Endodermal cell (in vitro differentiated cells): ENCODE results near the gene TFR2. TPM values are rescaled to one million over a fixed set of nuclear protein-coding genes. Genes with fewer than 3 reads are reported as not detected.

Source experiments
- DNase-seq: peaks from one replicate; pipeline ENCODE4 v3.0.0-alpha.2; 2017
- H3K27ac ChIP-seq: 2 replicates; pipeline ENCODE4 v1.5.1; 2013; ENCODE audit warnings: mild to moderate bottlenecking, low read depth, low read length, moderate library complexity
- H3K27me3 ChIP-seq: 2 replicates; pipeline ENCODE4 v1.6.1; 2013; ENCODE audit warnings: mild to moderate bottlenecking, low read length, moderate library complexity; ENCODE audit not compliant: insufficient read depth, control insufficient read depth, poor library complexity, severe bottlenecking
- H3K36me3 ChIP-seq: 2 replicates; pipeline ENCODE4 v1.7.0; 2013; ENCODE audit warnings: mild to moderate bottlenecking, low read length, moderate library complexity; ENCODE audit not compliant: control insufficient read depth, insufficient read depth
- H3K4me1 ChIP-seq: one replicate; pipeline ENCODE4 v1.7.0; 2013; ENCODE audit warnings: low read length; ENCODE audit not compliant: control insufficient read depth, insufficient read depth
- H3K4me3 ChIP-seq: 2 replicates; pipeline ENCODE4 v1.5.1; 2013; ENCODE audit warnings: mild to moderate bottlenecking, low read length, moderate library complexity
- H3K9ac ChIP-seq: 2 replicates; pipeline ENCODE4 v1.6.1; 2013; ENCODE audit warnings: mild to moderate bottlenecking, low read length, moderate library complexity; ENCODE audit not compliant: poor library complexity, severe bottlenecking; ENCODE audit errors: extremely low read depth
- H3K9me3 ChIP-seq: 2 replicates; pipeline ENCODE4 v1.6.1; 2013; ENCODE audit warnings: mild to moderate bottlenecking, low read length, moderate library complexity; ENCODE audit not compliant: control insufficient read depth
- H3K27ac Mint-ChIP-seq: 2 replicates; pipeline ENCODE4 v1.8.0; 2020; ENCODE audit warnings: mixed read lengths
- H3K27me3 Mint-ChIP-seq: 2 replicates; pipeline ENCODE4 v1.8.0; 2021; ENCODE audit warnings: mild to moderate bottlenecking, mixed read lengths; ENCODE audit not compliant: insufficient read depth
- H3K36me3 Mint-ChIP-seq: 2 replicates; pipeline ENCODE4 v1.8.0; 2020; ENCODE audit warnings: low read depth, mixed read lengths
- H3K4me1 Mint-ChIP-seq: 2 replicates; pipeline ENCODE4 v1.8.0; 2020; ENCODE audit warnings: mixed read lengths
- H3K4me3 Mint-ChIP-seq: 2 replicates; pipeline ENCODE4 v1.8.0; 2020; ENCODE audit warnings: mild to moderate bottlenecking, moderate library complexity, mixed read lengths
- H3K9me3 Mint-ChIP-seq: 2 replicates; pipeline ENCODE4 v1.8.0; 2020; ENCODE audit warnings: mild to moderate bottlenecking, mixed read lengths
- WGBS, 2 experiments: methylation state at CpG; one replicate each; pipeline versions ENCODE4 v1.1.5 to v1.1.7; 2013; ENCODE audit warnings: missing lambda C conversion rate in 2 of 2, mixed read lengths in 1 of 2; ENCODE audit not compliant: insufficient coverage in 1 of 2, insufficient read length in 1 of 2; 5-methylcytosine and 5-hydroxymethylcytosine counted together
- total RNA-seq, 2 donors: library from RNA; stranded (reverse); fragmentation: NEBNext Ultra II Directional in 1 of 2; extraction: Animal tissue kit (Norgen Biotek cat#: 25700) in 1 of 2; gene quantifications; 2 replicates in 1 of 2; 3 replicates in 1 of 2; pipeline ENCODE4 v1.2.1, GENCODE V29; 2021
- TF ChIP-seq, protein P1 (sequence below): fragments of 200-600 bp; sonication (generic); conservative IDR thresholded peaks from 2 replicates; pipeline ENCODE4 v1.5.0; 2021; ENCODE audit warnings: antibody characterized with exemption, mild to moderate bottlenecking

Gene TFR2
- total RNA-seq, 2 donors from 2014 or later: 1.4 to 2.1 TPM

DNA sequence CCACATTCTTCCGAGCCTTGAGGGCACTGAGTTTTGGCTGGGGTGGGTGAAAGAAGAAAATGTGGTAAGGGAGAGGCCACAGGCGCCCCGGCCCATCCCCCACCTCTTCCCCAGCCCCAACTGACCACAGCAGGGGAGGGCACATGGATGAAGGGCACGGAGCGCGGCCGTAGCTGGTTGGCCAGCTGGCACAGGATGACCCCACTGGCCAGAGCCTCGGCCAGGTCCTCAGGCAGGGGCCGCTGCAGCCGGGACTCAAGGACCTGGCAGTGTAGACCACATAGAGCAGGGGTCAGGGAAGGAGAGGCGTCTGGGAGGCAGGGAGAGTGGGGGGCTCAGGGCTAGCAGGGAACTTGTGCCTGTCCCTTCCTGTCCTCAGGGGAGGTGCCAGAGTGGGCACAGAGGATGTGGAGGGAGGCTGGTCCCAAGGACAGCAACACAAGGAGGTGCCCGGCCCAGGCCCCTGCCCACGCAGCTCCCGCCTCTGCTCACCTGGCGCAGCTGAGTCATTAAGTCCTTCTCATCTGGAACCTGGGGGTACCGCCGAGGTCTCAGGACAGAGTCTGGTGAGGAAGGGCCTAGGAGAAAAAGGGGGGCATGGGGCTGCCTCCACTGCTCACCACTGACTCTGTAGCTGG is 65.5 kb downstream of the TFR2 start:
- Mint-ChIP-seq H3K4me3 (no peak overlapping the region), H3K36me3 (peaks cover 29% of the 10 kb centered on the region), H3K9me3 (no peaks in the 10 kb centered on the region), H3K27ac (no peak overlapping the region), H3K4me1 (peaks cover 9% of the 10 kb centered on the region), H3K27me3 (no peaks in the 10 kb centered on the region)
- TF ChIP-seq, protein P1, sequence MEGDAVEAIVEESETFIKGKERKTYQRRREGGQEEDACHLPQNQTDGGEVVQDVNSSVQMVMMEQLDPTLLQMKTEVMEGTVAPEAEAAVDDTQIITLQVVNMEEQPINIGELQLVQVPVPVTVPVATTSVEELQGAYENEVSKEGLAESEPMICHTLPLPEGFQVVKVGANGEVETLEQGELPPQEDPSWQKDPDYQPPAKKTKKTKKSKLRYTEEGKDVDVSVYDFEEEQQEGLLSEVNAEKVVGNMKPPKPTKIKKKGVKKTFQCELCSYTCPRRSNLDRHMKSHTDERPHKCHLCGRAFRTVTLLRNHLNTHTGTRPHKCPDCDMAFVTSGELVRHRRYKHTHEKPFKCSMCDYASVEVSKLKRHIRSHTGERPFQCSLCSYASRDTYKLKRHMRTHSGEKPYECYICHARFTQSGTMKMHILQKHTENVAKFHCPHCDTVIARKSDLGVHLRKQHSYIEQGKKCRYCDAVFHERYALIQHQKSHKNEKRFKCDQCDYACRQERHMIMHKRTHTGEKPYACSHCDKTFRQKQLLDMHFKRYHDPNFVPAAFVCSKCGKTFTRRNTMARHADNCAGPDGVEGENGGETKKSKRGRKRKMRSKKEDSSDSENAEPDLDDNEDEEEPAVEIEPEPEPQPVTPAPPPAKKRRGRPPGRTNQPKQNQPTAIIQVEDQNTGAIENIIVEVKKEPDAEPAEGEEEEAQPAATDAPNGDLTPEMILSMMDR: no peak
- WGBS, 2 experiments: 92 to 93% methylated on average over 9 to 17 of the region's 17 CpGs
- Histone ChIP-seq H3K27ac (no peak overlapping the region), H3K9me3 (no peaks in the 10 kb centered on the region), H3K36me3 (peaks cover 24% of the 10 kb centered on the region), H3K4me1 (peaks cover 4% of the 10 kb centered on the region), H3K4me3 (no peak overlapping the region), H3K27me3 (no peaks in the 10 kb centered on the region), H3K9ac (no peak overlapping the region)
- peak; percentile 49 for DNase-seq

DNA sequence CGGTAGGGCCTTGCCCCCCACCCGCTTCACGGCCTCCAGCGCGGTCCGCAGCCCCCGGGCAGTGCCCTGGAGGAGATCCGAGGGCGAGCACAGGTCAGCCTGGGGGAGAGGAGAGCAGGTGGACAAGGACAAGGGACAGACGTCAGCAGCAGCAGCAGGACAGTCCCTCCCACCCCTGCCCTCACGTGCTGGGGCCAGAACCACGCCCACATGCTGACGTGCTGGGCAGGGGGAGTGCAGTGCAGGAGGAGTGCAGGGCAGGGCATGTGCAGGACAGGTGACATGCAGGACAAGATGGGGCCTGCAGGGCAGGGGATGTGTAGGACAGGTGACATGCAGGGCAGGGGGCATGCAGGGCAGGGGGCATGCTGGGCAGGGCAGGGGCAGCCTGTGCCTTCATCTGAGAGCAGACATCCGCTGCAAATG is 66.1 kb downstream of the TFR2 start:
- H3K4me3 Mint-ChIP-seq: no peak overlapping the region
- peaks cover 18% of the 10 kb centered on the region for H3K36me3 ChIP-seq
- peak; percentile 61 for DNase-seq
- H3K27ac ChIP-seq: no peak overlapping the region
- no peaks in the 10 kb centered on the region for H3K27me3 Mint-ChIP-seq
- 50 to 86% methylated on average over 2 to 14 of the region's 14 CpGs for WGBS, 2 experiments
- no peak overlapping the region for H3K4me3 ChIP-seq
- H3K4me1 Mint-ChIP-seq: peaks cover 9% of the 10 kb centered on the region
- H3K27me3 ChIP-seq: no peaks in the 10 kb centered on the region
- H3K9me3 ChIP-seq: no peaks in the 10 kb centered on the region
- H3K36me3 Mint-ChIP-seq: peaks cover 29% of the 10 kb centered on the region
- H3K4me1 ChIP-seq: peaks cover 4% of the 10 kb centered on the region
- TF ChIP-seq, protein P1: no peak
- no peaks in the 10 kb centered on the region for H3K9me3 Mint-ChIP-seq
- H3K9ac ChIP-seq: no peak overlapping the region
- no peak overlapping the region for H3K27ac Mint-ChIP-seq

DNA sequence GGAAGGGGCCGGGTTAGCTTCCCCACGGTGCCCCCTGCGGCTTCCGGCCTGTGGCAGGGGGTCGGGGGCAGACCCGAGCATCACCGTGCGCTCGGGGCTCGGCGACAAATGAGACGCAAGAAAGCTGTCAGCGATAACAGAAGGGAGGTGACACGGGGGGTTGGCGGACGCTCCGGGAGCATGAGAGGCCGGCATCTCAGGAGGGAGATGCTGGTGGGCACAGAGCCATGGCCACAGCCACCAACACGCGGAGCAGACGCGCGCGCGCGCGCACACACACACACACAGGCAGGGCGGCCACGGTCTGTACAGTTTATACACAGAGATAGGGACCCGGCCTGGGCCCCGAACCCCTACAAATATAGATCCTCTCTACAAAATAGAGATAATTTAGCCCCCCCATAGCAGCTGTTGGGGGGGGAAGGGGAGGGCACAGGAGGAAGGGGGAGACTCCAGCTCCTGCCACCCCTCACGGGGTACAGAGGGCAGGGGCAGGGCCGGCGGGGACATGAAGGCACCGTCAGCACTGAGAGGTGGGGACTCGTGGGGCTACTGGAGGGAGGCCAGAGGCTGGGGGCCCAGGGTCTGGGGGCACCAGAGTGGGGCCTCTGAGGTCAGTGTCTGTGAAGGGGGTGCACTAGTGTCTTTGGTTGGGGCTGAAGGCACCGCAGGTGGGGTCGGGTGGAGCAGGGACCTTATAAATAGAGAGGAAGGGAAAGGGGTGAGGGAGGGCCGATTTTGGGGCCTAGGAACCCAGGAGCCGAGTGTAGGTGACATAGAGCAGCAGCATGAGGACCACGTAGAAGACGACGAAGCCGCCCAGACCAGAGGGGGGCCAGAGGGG is 66.8 kb downstream of the TFR2 start:
- H3K4me1 Mint-ChIP-seq: peaks cover 9% of the 10 kb centered on the region
- TF ChIP-seq, protein P1: no peak
- 92 to 95% methylated on average over 14 to 44 of the region's 44 CpGs for WGBS, 2 experiments
- Histone ChIP-seq H3K27ac (no peak overlapping the region), H3K4me1 (peaks cover 4% of the 10 kb centered on the region), H3K9me3 (no peaks in the 10 kb centered on the region), H3K4me3 (no peak overlapping the region), H3K36me3 (peaks cover 11% of the 10 kb centered on the region), H3K27me3 (no peaks in the 10 kb centered on the region), H3K9ac (no peak overlapping the region)
- H3K36me3 Mint-ChIP-seq: peaks cover 29% of the 10 kb centered on the region
- DNase-seq: no peak
- H3K9me3 Mint-ChIP-seq: no peaks in the 10 kb centered on the region
- H3K27ac Mint-ChIP-seq: no peak overlapping the region
- no peak overlapping the region for H3K4me3 Mint-ChIP-seq
- no peaks in the 10 kb centered on the region for H3K27me3 Mint-ChIP-seq
